Measurements from ENCODE around the gene ZC3H7A. TPM values are rescaled to one million over a fixed set of nuclear protein-coding genes. Genes with fewer than 3 reads are reported as not detected.
A peak's percentile ranks its signal among the peaks of the same experiment; 100 is the strongest.

ZC3H7A gene
- total and polyA plus RNA-seq, 8 donors: 16.1 to 110 (median 53.4) TPM

GRCh38 chr16:11707679-11708197 lies 89.3 kb downstream of the ZC3H7A start:
- no peaks in the 10 kb centered on the region for H3K9me3 ChIP-seq
- 93 to 99% (median 96%) methylated on average over 4 of the region's 4 CpGs for WGBS, 5 donors
- peaks cover 6 to 52% (median 31%) of the 10 kb centered on the region in 4 donors for H3K4me1 ChIP-seq
- no peak overlapping the region for H3K27ac ChIP-seq
- intact Hi-C loops (cut with DNase I; ENCODE audit: low total_unique reads): no loop called here
- no peak for DNase-seq
- H3K4me3 ChIP-seq: no peak overlapping the region
- H3K27me3 ChIP-seq: no peaks in the 10 kb centered on the region
- TF ChIP-seq EP300 (IDR thresholded peaks at IDR 0.05): no peak
- TF ChIP-seq POLR2AphosphoS5 (IDR thresholded peaks at IDR 0.05): no peak
- no peak for TF ChIP-seq POLR2A (IDR thresholded peaks at IDR 0.05)
- TF ChIP-seq, protein P1, sequence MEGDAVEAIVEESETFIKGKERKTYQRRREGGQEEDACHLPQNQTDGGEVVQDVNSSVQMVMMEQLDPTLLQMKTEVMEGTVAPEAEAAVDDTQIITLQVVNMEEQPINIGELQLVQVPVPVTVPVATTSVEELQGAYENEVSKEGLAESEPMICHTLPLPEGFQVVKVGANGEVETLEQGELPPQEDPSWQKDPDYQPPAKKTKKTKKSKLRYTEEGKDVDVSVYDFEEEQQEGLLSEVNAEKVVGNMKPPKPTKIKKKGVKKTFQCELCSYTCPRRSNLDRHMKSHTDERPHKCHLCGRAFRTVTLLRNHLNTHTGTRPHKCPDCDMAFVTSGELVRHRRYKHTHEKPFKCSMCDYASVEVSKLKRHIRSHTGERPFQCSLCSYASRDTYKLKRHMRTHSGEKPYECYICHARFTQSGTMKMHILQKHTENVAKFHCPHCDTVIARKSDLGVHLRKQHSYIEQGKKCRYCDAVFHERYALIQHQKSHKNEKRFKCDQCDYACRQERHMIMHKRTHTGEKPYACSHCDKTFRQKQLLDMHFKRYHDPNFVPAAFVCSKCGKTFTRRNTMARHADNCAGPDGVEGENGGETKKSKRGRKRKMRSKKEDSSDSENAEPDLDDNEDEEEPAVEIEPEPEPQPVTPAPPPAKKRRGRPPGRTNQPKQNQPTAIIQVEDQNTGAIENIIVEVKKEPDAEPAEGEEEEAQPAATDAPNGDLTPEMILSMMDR (IDR thresholded peaks at IDR 0.05): no peak
- H3K36me3 ChIP-seq: peaks cover 13 to 71% (median 58%) of the 10 kb centered on the region in 4 donors

DNA sequence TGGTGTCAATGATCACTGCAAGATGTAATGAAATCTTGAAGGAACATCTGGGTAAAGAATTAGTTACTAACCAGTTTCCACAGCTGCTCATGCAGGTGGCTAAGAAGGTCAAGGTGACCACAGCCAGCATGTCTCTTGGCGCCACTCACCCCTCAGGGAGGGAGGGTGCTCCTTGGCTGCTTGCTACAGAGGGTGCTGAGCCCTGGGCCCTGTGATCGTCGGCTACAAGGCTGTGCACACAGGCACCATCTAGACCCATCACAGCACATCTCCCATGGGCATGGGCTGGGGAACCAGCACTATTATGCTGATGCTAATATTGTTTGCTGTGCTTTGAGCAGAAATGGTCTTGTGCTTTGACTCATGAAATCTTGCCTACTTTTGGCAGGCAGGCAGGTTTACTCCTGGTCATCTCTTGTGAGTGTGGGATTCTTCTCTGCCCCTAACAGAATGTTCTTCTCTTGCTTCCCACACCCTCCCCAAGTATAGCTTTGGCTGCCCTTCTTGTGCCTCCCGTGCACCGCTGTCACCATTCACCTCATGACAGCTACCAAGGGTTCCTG lies 90.8 kb downstream of the ZC3H7A start:
- Histone ChIP-seq H3K27ac (peak overlapping the region in 1 of 5 donors; percentile 27), H3K9me3 (no peaks in the 10 kb centered on the region), H3K36me3 (peaks cover 11 to 73% (median 59%) of the 10 kb centered on the region in 4 donors), H3K4me3 (no peak overlapping the region), H3K27me3 (no peaks in the 10 kb centered on the region), H3K4me1 (peaks cover 3 to 44% (median 20%) of the 10 kb centered on the region in 4 donors)
- intact Hi-C loops (cut with DNase I; ENCODE audit: low total_unique reads): no loop called here
- 63 to 85% (median 74%) methylated on average over 5 of the region's 5 CpGs for WGBS, 5 donors
- TF ChIP-seq, protein P1 (IDR thresholded peaks at IDR 0.05): no peak
- TF ChIP-seq EP300 (IDR thresholded peaks at IDR 0.05) (no peak), POLR2A (IDR thresholded peaks at IDR 0.05) (no peak), POLR2AphosphoS5 (IDR thresholded peaks at IDR 0.05) (no peak)
- DNase-seq: peak in 1 of 2 donors; percentile 46

- Histone ChIP-seq H3K27ac (no peak overlapping the region), H3K4me1 (peaks cover 0 to 46% (median 20%) of the 10 kb centered on the region in 4 donors), H3K36me3 (peaks cover 3 to 73% (median 55%) of the 10 kb centered on the region in 4 donors), H3K4me3 (no peak overlapping the region), H3K27me3 (no peaks in the 10 kb centered on the region), H3K9me3 (no peaks in the 10 kb centered on the region)
- 59 to 78% (median 68%) methylated on average over 6 of the region's 6 CpGs for WGBS, 5 donors
- TF ChIP-seq, protein P1 (IDR thresholded peaks at IDR 0.05): no peak
- TF ChIP-seq EP300 (IDR thresholded peaks at IDR 0.05): no peak
- TF ChIP-seq POLR2A (IDR thresholded peaks at IDR 0.05): no peak
- TF ChIP-seq POLR2AphosphoS5 (IDR thresholded peaks at IDR 0.05): no peak
- no peak for DNase-seq
- intact Hi-C loops (cut with DNase I; ENCODE audit: low total_unique reads): no loop called here
Measured at GRCh38 chr16:11705311-11706025, 91.6 kb downstream of the ZC3H7A start.

Small RNAs within 50 kb of the gene (small RNA-seq; reads per million reads assigned to genes)
- gene RF00017: 0 reads per million in 4 donors

Other genes starting within 250 kb of the ZC3H7A start
- 100 to 1,000 TPM in 1 of 5 donors, 10 to 100 TPM in 3, 1 to 10 TPM in 1; 9.8 to 211 (median 46.6) TPM for gene LITAF, start 210.3 kb downstream of the ZC3H7A start, total RNA-seq
- 100 to 1,000 TPM in 2 of 3 donors, 10 to 100 TPM in 1; 43.7 to 124 (median 118) TPM for gene LITAF, start 210.3 kb downstream of the ZC3H7A start, polyA plus RNA-seq
- 10 to 100 TPM in 4 of 5 donors, 1 to 10 TPM in 1; 2.9 to 25.0 (median 16.0) TPM for gene SNN, start 128.8 kb downstream of the ZC3H7A start, total RNA-seq
- gene SNN, start 128.8 kb downstream of the ZC3H7A start, polyA plus RNA-seq: 10 to 100 TPM in 2 of 3 donors, 1 to 10 TPM in 1; 8.5 to 14.0 (median 11.3) TPM
- gene TXNDC11, start 54.4 kb downstream of the ZC3H7A start, total RNA-seq: 10 to 100 TPM; 24.1 to 72.9 (median 51.1) TPM
- gene TXNDC11, start 54.4 kb downstream of the ZC3H7A start, polyA plus RNA-seq: 10 to 100 TPM; 27.0 to 42.9 (median 41.3) TPM
- gene RSL1D1, start 54.3 kb upstream of the ZC3H7A start, total RNA-seq: 100 to 1,000 TPM in 2 of 5 donors, 10 to 100 TPM in 3; 21.1 to 255 (median 87.8) TPM
- gene RSL1D1, start 54.3 kb upstream of the ZC3H7A start, polyA plus RNA-seq: 100 to 1,000 TPM in 1 of 3 donors, 10 to 100 TPM in 2; 52.7 to 146 (median 65.6) TPM
- 10 to 100 TPM; 28.0 to 73.2 (median 57.1) TPM for gene GSPT1, start 118.7 kb upstream of the ZC3H7A start, total RNA-seq
- 10 to 100 TPM; 33.1 to 42.3 (median 41.1) TPM for gene GSPT1, start 118.7 kb upstream of the ZC3H7A start, polyA plus RNA-seq
- gene NPIPB2, start 144.8 kb upstream of the ZC3H7A start, total RNA-seq: 10 to 100 TPM in 4 of 5 donors, 1 to 10 TPM in 1; 1.7 to 55.8 (median 29.4) TPM
- gene NPIPB2, start 144.8 kb upstream of the ZC3H7A start, polyA plus RNA-seq: 1 to 10 TPM; 1.8 to 8.1 (median 3.1) TPM
- 1 to 10 TPM in 1 of 5 donors, not detected in 4; 7.4 TPM for gene TNFRSF17, start 168.0 kb upstream of the ZC3H7A start, total RNA-seq
- gene TNFRSF17, start 168.0 kb upstream of the ZC3H7A start, polyA plus RNA-seq: 1 to 10 TPM; 1.1 to 2.0 (median 1.6) TPM
- 10 to 100 TPM; 17.1 to 37.5 (median 18.9) TPM for gene SNX29, start 179.5 kb upstream of the ZC3H7A start, total RNA-seq
- 1 to 10 TPM; 3.0 to 4.7 (median 3.7) TPM for gene SNX29, start 179.5 kb upstream of the ZC3H7A start, polyA plus RNA-seq

Data from stomach (tissue), 9 donors.